SK-N-SH (cell line): ENCODE results near the gene ENOX2.

Experiments used
- CHD2 ChIP-seq: fragments of 150-350 bp; IDR thresholded peaks from 2 replicates; pipeline ENCODE4 v1.6.1; 2018; ENCODE audit warnings: low read length; ENCODE audit not compliant: partially characterized antibody
- EP300 ChIP-seq, 2 experiments: IDR thresholded peaks; 2 replicates each; pipeline versions ENCODE4 v1.4.0 to v1.6.1; 2012; ENCODE audit warnings: borderline replicate concordance in 1 of 2, low read depth in 1 of 2, low read length in 1 of 2
- GATA2 ChIP-seq: sonication (generic); formaldehyde crosslinking; IDR thresholded peaks from 2 replicates; pipeline ENCODE4 v1.5.0; 2020; ENCODE audit warnings: mild to moderate bottlenecking, missing genetic modification reagents
- NRF1 ChIP-seq: IDR thresholded peaks from 2 replicates; pipeline ENCODE4 v1.6.1; 2012; ENCODE audit warnings: low read depth, mild to moderate bottlenecking, low read length
- POLR2AphosphoS5 ChIP-seq: IDR thresholded peaks from 2 replicates; pipeline ENCODE4 v1.6.1; 2012; ENCODE audit warnings: low read depth, low read length
- TAF1 ChIP-seq: IDR thresholded peaks from 2 replicates; pipeline ENCODE4 v1.6.1; 2012; ENCODE audit warnings: low read depth, mild to moderate bottlenecking, low read length, moderate library complexity, borderline replicate concordance
- TCF12 ChIP-seq: IDR thresholded peaks from 2 replicates; pipeline ENCODE4 v1.4.0; 2012
- YY1 ChIP-seq: IDR thresholded peaks from 2 replicates; pipeline ENCODE4 v1.4.0; 2012; ENCODE audit warnings: low read depth, mild to moderate bottlenecking
- TF ChIP-seq, protein P1 (sequence below): fragments of 200-600 bp; sonication (generic); IDR thresholded peaks from 2 replicates; pipeline ENCODE4 v1.6.1; 2017; ENCODE audit warnings: antibody characterized with exemption, mild to moderate bottlenecking, moderate library complexity
- TF ChIP-seq, protein P2 (sequence below): IDR thresholded peaks from 2 replicates; pipeline ENCODE4 v1.4.0; 2012; ENCODE audit warnings: low read depth
- TF ChIP-seq, protein P3 (sequence below): IDR thresholded peaks from 2 replicates; pipeline ENCODE4 v1.6.1; 2012; ENCODE audit warnings: mild to moderate bottlenecking, low read depth, low read length, moderate library complexity

DNA sequence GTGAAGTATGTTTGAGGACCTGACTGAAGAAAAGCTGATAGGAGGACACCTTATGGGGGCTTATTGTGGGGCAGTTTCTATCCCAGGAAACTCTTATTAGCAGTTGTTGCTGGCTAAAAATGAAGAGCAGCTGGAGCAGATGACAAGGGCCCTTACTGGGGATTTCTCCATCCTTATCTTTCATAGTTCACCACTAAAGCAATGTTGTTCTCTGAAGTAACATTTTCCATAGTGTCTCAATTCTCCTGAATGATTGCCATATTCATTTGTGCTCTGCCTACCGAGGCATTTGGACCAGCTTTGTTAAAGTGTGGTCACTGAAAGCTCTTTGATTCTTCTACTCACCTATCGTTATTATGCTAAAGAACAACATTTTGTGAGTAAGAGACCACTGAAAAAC lies 7.7 kb downstream of the ENOX2 start:
- TF ChIP-seq YY1 (no peak), TAF1 (no peak), EP300 (IDR thresholded peaks at IDR 0.05; ENCODE audit: borderline replicate concordance in 1 of 2, low read depth in 1 of 2, low read length in 1 of 2) (no peak), NRF1 (no peak), POLR2AphosphoS5 (no peak), GATA2 (no peak), TCF12 (no peak), CHD2 (no peak)
- TF ChIP-seq, protein P1, sequence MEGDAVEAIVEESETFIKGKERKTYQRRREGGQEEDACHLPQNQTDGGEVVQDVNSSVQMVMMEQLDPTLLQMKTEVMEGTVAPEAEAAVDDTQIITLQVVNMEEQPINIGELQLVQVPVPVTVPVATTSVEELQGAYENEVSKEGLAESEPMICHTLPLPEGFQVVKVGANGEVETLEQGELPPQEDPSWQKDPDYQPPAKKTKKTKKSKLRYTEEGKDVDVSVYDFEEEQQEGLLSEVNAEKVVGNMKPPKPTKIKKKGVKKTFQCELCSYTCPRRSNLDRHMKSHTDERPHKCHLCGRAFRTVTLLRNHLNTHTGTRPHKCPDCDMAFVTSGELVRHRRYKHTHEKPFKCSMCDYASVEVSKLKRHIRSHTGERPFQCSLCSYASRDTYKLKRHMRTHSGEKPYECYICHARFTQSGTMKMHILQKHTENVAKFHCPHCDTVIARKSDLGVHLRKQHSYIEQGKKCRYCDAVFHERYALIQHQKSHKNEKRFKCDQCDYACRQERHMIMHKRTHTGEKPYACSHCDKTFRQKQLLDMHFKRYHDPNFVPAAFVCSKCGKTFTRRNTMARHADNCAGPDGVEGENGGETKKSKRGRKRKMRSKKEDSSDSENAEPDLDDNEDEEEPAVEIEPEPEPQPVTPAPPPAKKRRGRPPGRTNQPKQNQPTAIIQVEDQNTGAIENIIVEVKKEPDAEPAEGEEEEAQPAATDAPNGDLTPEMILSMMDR = no peak
- TF ChIP-seq, protein P2, sequence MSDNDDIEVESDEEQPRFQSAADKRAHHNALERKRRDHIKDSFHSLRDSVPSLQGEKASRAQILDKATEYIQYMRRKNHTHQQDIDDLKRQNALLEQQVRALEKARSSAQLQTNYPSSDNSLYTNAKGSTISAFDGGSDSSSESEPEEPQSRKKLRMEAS = no peak
- TF ChIP-seq, protein P3, sequence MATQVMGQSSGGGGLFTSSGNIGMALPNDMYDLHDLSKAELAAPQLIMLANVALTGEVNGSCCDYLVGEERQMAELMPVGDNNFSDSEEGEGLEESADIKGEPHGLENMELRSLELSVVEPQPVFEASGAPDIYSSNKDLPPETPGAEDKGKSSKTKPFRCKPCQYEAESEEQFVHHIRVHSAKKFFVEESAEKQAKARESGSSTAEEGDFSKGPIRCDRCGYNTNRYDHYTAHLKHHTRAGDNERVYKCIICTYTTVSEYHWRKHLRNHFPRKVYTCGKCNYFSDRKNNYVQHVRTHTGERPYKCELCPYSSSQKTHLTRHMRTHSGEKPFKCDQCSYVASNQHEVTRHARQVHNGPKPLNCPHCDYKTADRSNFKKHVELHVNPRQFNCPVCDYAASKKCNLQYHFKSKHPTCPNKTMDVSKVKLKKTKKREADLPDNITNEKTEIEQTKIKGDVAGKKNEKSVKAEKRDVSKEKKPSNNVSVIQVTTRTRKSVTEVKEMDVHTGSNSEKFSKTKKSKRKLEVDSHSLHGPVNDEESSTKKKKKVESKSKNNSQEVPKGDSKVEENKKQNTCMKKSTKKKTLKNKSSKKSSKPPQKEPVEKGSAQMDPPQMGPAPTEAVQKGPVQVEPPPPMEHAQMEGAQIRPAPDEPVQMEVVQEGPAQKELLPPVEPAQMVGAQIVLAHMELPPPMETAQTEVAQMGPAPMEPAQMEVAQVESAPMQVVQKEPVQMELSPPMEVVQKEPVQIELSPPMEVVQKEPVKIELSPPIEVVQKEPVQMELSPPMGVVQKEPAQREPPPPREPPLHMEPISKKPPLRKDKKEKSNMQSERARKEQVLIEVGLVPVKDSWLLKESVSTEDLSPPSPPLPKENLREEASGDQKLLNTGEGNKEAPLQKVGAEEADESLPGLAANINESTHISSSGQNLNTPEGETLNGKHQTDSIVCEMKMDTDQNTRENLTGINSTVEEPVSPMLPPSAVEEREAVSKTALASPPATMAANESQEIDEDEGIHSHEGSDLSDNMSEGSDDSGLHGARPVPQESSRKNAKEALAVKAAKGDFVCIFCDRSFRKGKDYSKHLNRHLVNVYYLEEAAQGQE = no peak
